Endothelial cell (in vitro differentiated cells): Measurements from ENCODE around the gene C8G. TPM values are rescaled to one million over a fixed set of nuclear protein-coding genes. Genes with fewer than 3 reads are reported as not detected.

Experiments
- DNase-seq: peaks from one replicate; pipeline ENCODE4 v3.0.0; 2021; ENCODE audit warnings: low spot score
- H3K27ac Mint-ChIP-seq: one replicate; pipeline ENCODE4 v1.8.0; 2021; ENCODE audit warnings: mixed read lengths, inconsistent platforms; ENCODE audit not compliant: unreplicated experiment
- H3K27me3 Mint-ChIP-seq: one replicate; pipeline ENCODE4 v1.8.0; 2021; ENCODE audit warnings: mild to moderate bottlenecking, moderate library complexity, mixed read lengths, inconsistent platforms; ENCODE audit not compliant: unreplicated experiment
- H3K36me3 Mint-ChIP-seq: one replicate; pipeline ENCODE4 v1.8.0; 2021; ENCODE audit warnings: mild to moderate bottlenecking, low read depth, mixed read lengths, inconsistent platforms; ENCODE audit not compliant: unreplicated experiment
- H3K4me1 Mint-ChIP-seq: one replicate; pipeline ENCODE4 v1.8.0; 2021; ENCODE audit warnings: mild to moderate bottlenecking, mixed read lengths, inconsistent platforms; ENCODE audit not compliant: unreplicated experiment
- H3K4me3 Mint-ChIP-seq: one replicate; pipeline ENCODE4 v1.8.0; 2021; ENCODE audit warnings: mild to moderate bottlenecking, mixed read lengths, inconsistent platforms; ENCODE audit not compliant: unreplicated experiment
- H3K9me3 Mint-ChIP-seq: one replicate; pipeline ENCODE4 v1.8.0; 2021; ENCODE audit warnings: mixed read lengths, inconsistent platforms; ENCODE audit not compliant: unreplicated experiment
- total RNA-seq: library from RNA; stranded (reverse); fragmentation: NEBNext Ultra II Directional; extraction: Animal tissue kit (Norgen Biotek cat#: 25700); gene quantifications from one replicate; pipeline ENCODE4 v1.2.1, GENCODE V29; 2021; ENCODE audit not compliant: unreplicated experiment
- TF ChIP-seq, protein P1 (sequence below): fragments of 200-600 bp; sonication (generic); IDR thresholded peaks from one replicate; pipeline ENCODE4 v1.5.0; 2021; ENCODE audit warnings: antibody characterized with exemption; ENCODE audit not compliant: unreplicated experiment

Gene C8G
- total RNA-seq, 1 donor from 2014 or later = 1.1 TPM

DNA sequence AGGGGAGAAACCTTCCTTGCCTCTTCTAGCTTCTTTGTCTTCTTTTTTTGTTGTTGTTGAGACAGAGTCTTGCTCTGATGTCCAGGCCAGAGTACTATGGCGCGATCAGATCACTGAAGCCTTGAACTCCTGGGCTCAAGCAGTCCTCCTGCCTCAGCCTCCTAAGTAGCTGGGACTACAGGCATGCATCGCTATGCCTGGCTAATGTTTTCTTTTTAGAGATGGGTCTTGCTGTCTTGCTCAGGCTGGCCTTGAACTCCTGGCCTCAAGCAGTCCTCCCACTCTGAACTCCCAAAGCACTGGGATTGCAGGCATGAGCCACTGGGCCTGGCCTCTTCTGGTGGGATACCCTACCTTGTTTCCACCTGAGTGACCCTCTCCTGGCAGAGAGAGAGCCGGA lies 43.8 kb downstream of the C8G start:
- no peak overlapping the region for H3K4me3 Mint-ChIP-seq
- H3K4me1 Mint-ChIP-seq = peaks cover 1% of the 10 kb centered on the region
- peaks cover 11% of the 10 kb centered on the region for H3K36me3 Mint-ChIP-seq
- no peak overlapping the region for H3K27ac Mint-ChIP-seq
- no peak for DNase-seq
- H3K27me3 Mint-ChIP-seq = peaks cover 15% of the 10 kb centered on the region
- TF ChIP-seq, protein P1, sequence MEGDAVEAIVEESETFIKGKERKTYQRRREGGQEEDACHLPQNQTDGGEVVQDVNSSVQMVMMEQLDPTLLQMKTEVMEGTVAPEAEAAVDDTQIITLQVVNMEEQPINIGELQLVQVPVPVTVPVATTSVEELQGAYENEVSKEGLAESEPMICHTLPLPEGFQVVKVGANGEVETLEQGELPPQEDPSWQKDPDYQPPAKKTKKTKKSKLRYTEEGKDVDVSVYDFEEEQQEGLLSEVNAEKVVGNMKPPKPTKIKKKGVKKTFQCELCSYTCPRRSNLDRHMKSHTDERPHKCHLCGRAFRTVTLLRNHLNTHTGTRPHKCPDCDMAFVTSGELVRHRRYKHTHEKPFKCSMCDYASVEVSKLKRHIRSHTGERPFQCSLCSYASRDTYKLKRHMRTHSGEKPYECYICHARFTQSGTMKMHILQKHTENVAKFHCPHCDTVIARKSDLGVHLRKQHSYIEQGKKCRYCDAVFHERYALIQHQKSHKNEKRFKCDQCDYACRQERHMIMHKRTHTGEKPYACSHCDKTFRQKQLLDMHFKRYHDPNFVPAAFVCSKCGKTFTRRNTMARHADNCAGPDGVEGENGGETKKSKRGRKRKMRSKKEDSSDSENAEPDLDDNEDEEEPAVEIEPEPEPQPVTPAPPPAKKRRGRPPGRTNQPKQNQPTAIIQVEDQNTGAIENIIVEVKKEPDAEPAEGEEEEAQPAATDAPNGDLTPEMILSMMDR = no peak
- no peaks in the 10 kb centered on the region for H3K9me3 Mint-ChIP-seq

DNA sequence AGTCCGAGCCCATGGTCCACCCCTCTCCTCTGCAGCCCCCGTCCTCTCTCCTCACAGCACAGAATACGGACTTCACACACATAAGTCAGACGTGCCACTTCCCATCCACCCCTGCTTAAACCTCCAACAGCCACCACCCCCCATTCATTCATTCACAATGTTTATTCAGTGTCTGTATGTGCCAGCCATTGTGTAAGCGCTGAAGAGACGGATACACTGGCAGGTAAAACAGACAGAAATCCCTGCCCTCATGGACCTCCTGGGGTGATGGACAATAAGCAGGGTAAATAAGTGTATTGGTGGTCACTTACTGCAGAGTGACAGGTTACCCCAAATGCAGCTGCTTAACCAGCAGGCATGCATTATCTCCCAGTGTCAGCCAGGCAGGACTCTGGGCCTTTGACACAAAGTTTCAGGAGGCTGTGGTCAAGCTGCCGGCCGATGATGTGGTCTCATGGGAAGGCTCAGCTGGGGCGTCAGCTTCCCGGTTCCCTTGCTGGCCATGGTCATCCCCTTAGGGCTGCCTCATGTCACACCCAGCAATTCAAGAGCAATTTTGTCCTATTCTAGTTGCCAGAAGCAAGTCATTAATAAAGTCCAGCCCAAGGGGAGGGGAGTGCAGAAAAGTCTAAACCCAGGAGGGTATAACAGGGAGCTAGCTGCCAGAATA lies 45.3 kb downstream of the C8G start:
- TF ChIP-seq, protein P1 = no peak
- Mint-ChIP-seq H3K36me3 (peaks cover 9% of the 10 kb centered on the region), H3K4me1 (no peaks in the 10 kb centered on the region), H3K27me3 (peaks cover 13% of the 10 kb centered on the region), H3K4me3 (peak overlapping the region; percentile 22), H3K9me3 (no peaks in the 10 kb centered on the region), H3K27ac (no peak overlapping the region)
- DNase-seq = no peak

DNA sequence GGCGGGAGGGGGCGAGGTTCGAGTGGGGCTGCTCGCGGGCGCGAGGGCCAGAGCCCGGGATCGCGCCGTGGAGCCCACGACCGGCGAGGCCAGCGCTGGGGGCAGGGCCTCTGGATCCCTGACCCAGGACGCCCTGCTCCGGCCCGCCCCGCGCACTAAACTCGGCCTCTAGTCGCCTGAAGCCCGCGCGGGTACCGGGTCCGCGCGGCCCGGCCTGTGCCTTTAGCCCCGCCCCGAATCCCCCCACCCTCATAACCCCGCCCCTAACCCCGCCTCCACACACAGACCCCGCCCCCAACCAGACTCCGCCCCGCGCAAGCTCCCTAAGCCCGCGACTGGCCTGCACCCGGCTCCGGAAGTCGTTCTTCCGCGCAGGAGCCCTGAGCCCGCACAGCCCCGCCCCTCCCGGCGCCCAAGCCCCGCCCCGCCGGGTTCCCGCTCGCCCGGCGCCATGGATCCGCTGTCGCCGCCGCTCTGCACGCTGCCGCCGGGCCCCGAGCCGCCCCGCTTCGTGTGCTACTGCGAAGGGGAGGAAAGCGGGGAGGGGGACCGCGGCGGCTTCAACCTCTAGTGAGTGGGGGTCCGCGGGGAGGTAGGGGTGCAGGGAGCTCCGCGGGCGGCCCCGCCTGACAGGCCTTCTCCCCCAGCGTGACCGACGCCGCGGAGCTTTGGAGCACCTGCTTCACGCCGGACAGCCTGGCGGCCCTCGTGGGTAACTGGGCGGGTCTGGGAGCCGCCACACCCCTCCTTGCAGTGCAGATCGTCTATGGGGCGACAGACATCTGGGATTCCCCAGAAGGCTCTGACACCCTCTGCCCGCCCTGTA lies 47.2 kb downstream of the C8G start, which contains the start of gene PAXX:
PAXX (plus strand) TSS at position 430 of the 826 bp plus-strand sequence; CDS start at position 452, 22 bp downstream.
- H3K9me3 Mint-ChIP-seq = no peaks in the 10 kb centered on the region
- H3K4me1 Mint-ChIP-seq = no peaks in the 10 kb centered on the region
- no peak within 1 kb of the TSS for H3K4me3 Mint-ChIP-seq
- TF ChIP-seq, protein P1 = no peak
- H3K27me3 Mint-ChIP-seq = peaks cover 9% of the 10 kb centered on the region
- DNase-seq = peak; percentile 90
- H3K36me3 Mint-ChIP-seq = peaks cover 9% of the 10 kb centered on the region
- peak within 1 kb of the TSS; percentile 24 for H3K27ac Mint-ChIP-seq

DNA sequence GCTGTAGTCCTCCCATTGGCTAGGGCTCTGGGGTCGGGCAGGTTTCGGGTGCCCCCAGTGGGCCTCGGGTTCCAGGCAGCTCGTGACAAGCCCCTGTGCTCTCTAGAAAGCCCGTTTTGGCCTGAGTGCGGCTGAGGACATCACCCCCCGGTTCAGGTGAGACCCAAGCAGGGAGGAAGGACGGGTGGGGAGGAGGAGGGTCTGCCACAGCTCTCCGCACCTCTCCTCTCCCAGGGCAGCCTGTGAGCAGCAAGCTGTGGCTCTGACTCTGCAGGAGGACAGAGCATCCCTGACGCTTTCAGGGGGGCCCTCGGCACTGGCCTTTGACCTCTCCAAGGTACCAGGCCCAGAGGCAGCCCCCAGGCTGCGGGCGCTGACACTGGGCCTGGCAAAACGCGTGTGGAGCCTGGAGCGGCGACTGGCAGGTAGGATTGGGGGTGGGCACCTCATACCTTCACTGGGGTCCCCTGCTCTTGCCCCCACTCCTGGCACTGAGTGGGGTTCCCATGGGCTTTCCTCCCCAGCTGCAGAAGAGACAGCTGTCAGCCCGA lies 47.9 kb downstream of the C8G start:
- Mint-ChIP-seq H3K9me3 (no peaks in the 10 kb centered on the region), H3K27me3 (peaks cover 12% of the 10 kb centered on the region), H3K36me3 (peaks cover 12% of the 10 kb centered on the region), H3K4me3 (no peak overlapping the region), H3K27ac (peak overlapping the region; percentile 24), H3K4me1 (peaks cover 4% of the 10 kb centered on the region)
- TF ChIP-seq, protein P1 = no peak
- DNase-seq = no peak
